Cardiac muscle cell (in vitro differentiated cells and primary cell): ENCODE results near the gene FBXL17. TPM values are rescaled to one million over a fixed set of nuclear protein-coding genes. Genes with fewer than 3 reads are reported as not detected.

Experiments
- DNase-seq, 2 donors: peaks; one replicate each; pipeline versions ENCODE4 v3.0.0 to v3.0.0-alpha.2; 2010 to 2017; ENCODE audit warnings: low read depth in 1 of 2, low spot score in 1 of 2
- H3K27ac ChIP-seq: fragments of 200-600 bp; sonication (generic); 2 replicates; pipeline ENCODE4 v1.5.1; 2016
- H3K27me3 ChIP-seq: fragments of 200-600 bp; sonication (generic); 2 replicates; pipeline ENCODE4 v1.6.0; 2016; ENCODE audit warnings: control low read depth
- H3K36me3 ChIP-seq: fragments of 200-600 bp; sonication (generic); 2 replicates; pipeline ENCODE4 v1.5.1; 2016; ENCODE audit warnings: control low read depth
- H3K4me1 ChIP-seq: fragments of 200-600 bp; sonication (generic); 2 replicates; pipeline ENCODE4 v1.8.1; 2017; ENCODE audit warnings: low read depth, mild to moderate bottlenecking, mixed run types
- H3K4me3 ChIP-seq: fragments of 200-600 bp; sonication (generic); 2 replicates; pipeline ENCODE4 v1.5.1; 2016; ENCODE audit warnings: mild to moderate bottlenecking
- H3K9me3 ChIP-seq: fragments of 200-600 bp; sonication (generic); 2 replicates; pipeline ENCODE4 v1.5.1; 2017; ENCODE audit warnings: low read depth, mild to moderate bottlenecking, control low read depth
- polyA plus RNA-seq: library from polyadenylated mRNA; unstranded; fragments of >200 nt; fragmentation: Nextera tagmentation; extraction: Ambion mirVana; gene quantifications from 2 replicates; pipeline ENCODE4 v1.2.1, GENCODE V29; 2016
- total RNA-seq: library from RNA; depleted of rRNA; stranded (reverse); fragments of >200 nt; gene quantifications from 2 replicates; pipeline ENCODE4 v1.2.3, GENCODE V29; 2016
- TF ChIP-seq, protein P1 (sequence below): IDR thresholded peaks from 2 replicates; pipeline ENCODE4 v1.5.1; 2012; ENCODE audit warnings: low read depth, mild to moderate bottlenecking, low read length

The FBXL17 gene
- total and polyA plus RNA-seq, 2 experiments from 2014 or later = 18.3 to 22.9 TPM

DNA sequence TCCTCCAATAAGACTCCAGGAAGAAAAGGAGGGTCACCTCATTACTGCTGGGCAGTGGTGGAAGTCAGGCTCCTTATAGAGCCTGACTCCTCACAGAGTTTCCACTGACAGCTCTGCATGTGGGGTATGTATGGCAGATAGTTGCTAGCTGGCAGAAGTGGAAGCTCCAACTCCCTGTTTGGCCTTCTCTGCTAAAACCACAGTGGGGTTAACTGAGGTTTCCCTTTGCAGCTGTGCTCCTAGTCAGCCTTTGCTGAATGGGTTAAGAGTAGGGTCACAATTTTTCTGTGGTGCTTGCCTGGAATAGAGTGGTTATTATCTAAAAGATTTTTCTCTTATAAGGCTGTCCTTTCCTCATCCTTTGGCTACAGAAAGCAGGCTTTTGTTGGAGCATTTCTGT is 327.5 kb downstream of the FBXL17 start:
- Histone ChIP-seq H3K27ac (no peak overlapping the region), H3K27me3 (no peaks in the 10 kb centered on the region), H3K4me3 (no peak overlapping the region), H3K36me3 (no peaks in the 10 kb centered on the region), H3K9me3 (no peaks in the 10 kb centered on the region), H3K4me1 (no peaks in the 10 kb centered on the region)
- no peak for DNase-seq
- TF ChIP-seq, protein P1, sequence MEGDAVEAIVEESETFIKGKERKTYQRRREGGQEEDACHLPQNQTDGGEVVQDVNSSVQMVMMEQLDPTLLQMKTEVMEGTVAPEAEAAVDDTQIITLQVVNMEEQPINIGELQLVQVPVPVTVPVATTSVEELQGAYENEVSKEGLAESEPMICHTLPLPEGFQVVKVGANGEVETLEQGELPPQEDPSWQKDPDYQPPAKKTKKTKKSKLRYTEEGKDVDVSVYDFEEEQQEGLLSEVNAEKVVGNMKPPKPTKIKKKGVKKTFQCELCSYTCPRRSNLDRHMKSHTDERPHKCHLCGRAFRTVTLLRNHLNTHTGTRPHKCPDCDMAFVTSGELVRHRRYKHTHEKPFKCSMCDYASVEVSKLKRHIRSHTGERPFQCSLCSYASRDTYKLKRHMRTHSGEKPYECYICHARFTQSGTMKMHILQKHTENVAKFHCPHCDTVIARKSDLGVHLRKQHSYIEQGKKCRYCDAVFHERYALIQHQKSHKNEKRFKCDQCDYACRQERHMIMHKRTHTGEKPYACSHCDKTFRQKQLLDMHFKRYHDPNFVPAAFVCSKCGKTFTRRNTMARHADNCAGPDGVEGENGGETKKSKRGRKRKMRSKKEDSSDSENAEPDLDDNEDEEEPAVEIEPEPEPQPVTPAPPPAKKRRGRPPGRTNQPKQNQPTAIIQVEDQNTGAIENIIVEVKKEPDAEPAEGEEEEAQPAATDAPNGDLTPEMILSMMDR = no peak

GRCh38 chr5:108046955-108047670 is 334.8 kb downstream of the FBXL17 start:
- Histone ChIP-seq H3K4me3 (no peak overlapping the region), H3K27me3 (no peaks in the 10 kb centered on the region), H3K9me3 (no peaks in the 10 kb centered on the region), H3K27ac (no peak overlapping the region), H3K4me1 (no peaks in the 10 kb centered on the region), H3K36me3 (no peaks in the 10 kb centered on the region)
- TF ChIP-seq, protein P1 = no peak
- no peak for DNase-seq

DNA sequence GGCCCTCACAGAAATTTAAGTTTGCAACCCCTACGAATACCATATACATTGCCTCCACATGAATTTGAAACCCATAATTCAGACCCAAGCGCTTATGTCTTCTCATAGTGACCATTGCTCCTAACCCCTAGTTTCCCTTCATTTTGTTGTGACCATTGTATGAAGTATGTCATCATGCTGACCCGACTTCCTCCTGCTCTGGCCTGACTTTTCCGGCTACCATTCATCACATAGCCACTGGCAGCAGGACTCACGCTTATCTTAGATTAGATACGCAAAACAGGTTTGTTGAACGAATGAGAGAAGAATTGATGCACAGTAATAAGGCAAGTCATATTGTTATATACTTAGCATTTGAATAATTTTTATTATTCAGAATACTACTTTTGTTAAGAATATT is 345.4 kb downstream of the FBXL17 start:
- Histone ChIP-seq H3K4me3 (no peak overlapping the region), H3K27ac (no peak overlapping the region), H3K27me3 (no peaks in the 10 kb centered on the region), H3K36me3 (no peaks in the 10 kb centered on the region), H3K4me1 (no peaks in the 10 kb centered on the region), H3K9me3 (no peaks in the 10 kb centered on the region)
- TF ChIP-seq, protein P1 = no peak
- DNase-seq = peak in 1 of 2 donors; percentile 4

- Histone ChIP-seq H3K4me1 (no peaks in the 10 kb centered on the region), H3K36me3 (no peaks in the 10 kb centered on the region), H3K27me3 (no peaks in the 10 kb centered on the region), H3K27ac (no peak overlapping the region), H3K4me3 (no peak overlapping the region), H3K9me3 (no peaks in the 10 kb centered on the region)
- no peak for DNase-seq
- TF ChIP-seq, protein P1 = no peak
These were observed 353.0 kb downstream of the FBXL17 start for GRCh38 chr5:108028883-108029282.

DNA sequence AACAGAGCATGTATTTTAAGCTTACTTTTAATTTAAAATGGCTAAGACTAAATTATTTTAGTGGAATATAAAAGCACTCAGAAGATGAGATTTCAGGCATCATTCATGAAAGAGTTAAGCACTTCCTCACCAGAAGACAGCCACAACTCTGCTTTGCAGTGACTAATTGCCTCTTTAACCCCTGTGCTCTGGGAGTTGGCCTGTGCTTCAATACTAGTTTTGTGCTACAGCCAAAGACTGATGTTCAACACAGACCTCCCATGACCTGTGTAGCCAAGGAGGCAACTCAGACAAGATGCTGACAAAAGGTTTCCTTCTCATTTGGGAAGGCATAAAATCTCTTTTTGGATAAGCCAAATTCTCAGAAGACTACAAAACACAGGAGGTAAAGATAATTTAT is 353.5 kb downstream of the FBXL17 start:
- no peak overlapping the region for H3K4me3 ChIP-seq
- TF ChIP-seq, protein P1 = no peak
- peak; percentile 8 to 9 for DNase-seq
- no peaks in the 10 kb centered on the region for H3K36me3 ChIP-seq
- H3K27me3 ChIP-seq = no peaks in the 10 kb centered on the region
- H3K27ac ChIP-seq = no peak overlapping the region
- no peaks in the 10 kb centered on the region for H3K4me1 ChIP-seq
- no peaks in the 10 kb centered on the region for H3K9me3 ChIP-seq
